ENCODE data around the gene NOLC1.

NOLC1 gene

GRCh38 chr10:102157224-102157623, 5.0 kb downstream of the NOLC1 start:
- no peaks in the 10 kb centered on the region for H3K4me1 ChIP-seq (ENCODE audit: low read length)
- no peak overlapping the region for H3K4me2 ChIP-seq (ENCODE audit: low read depth, low read length)
- peaks cover 27% of the 10 kb centered on the region; the same call in 1 of the 2 replicates for H4K20me1 ChIP-seq (ENCODE audit: insufficient read depth, low read length)
- TF ChIP-seq CTCF (IDR thresholded peaks at IDR 0.05; ENCODE audit: low read length), result no peak
- TF ChIP-seq EZH2 (optimal IDR thresholded peaks at IDR 0.05; ENCODE audit: low read depth, low read length), result no peak
- TF ChIP-seq EZH2phosphoT487 (IDR thresholded peaks at IDR 0.05; ENCODE audit: low read length), result no peak
- H3F3A ChIP-seq (ENCODE audit: insufficient read depth, low read length), result peaks cover 19% of the 10 kb centered on the region
- H3K36me3 ChIP-seq (replicated peaks; ENCODE audit: insufficient read depth, low read length), result peaks cover 44% of the 10 kb centered on the region
- no peak overlapping the region for H3K9ac ChIP-seq (ENCODE audit: low read length)
- H2AFZ ChIP-seq (ENCODE audit: low read length), result no peak overlapping the region
- peaks cover 74% of the 10 kb centered on the region for H3K79me2 ChIP-seq (ENCODE audit: low read length)
- H3K9me3 ChIP-seq (replicated peaks; ENCODE audit: insufficient read depth, low read length), result no peaks in the 10 kb centered on the region
- no peak overlapping the region for H3K27ac ChIP-seq (ENCODE audit: low read length)
- H3K9me2 ChIP-seq (replicated peaks; ENCODE audit: insufficient read depth, low read length), result no peaks in the 10 kb centered on the region
- no peak overlapping the region for H3K4me3 ChIP-seq (ENCODE audit: low read length)
- DNase-seq, result no peak
- H3K27me3 ChIP-seq (replicated peaks; ENCODE audit: insufficient read depth, low read length), result no peaks in the 10 kb centered on the region

GRCh38 chr10:102159051-102159597, 6.9 kb downstream of the NOLC1 start:
- Histone ChIP-seq H3K9me3 (replicated peaks; ENCODE audit: insufficient read depth, low read length) (no peaks in the 10 kb centered on the region), H3K9ac (ENCODE audit: low read length) (no peak overlapping the region), H3K79me2 (ENCODE audit: low read length) (peaks cover 55% of the 10 kb centered on the region), H3K27ac (ENCODE audit: low read length) (no peak overlapping the region), H3F3A (ENCODE audit: insufficient read depth, low read length) (peaks cover 18% of the 10 kb centered on the region), H3K27me3 (replicated peaks; ENCODE audit: insufficient read depth, low read length) (no peaks in the 10 kb centered on the region), H3K4me3 (ENCODE audit: low read length) (no peak overlapping the region), H3K4me1 (ENCODE audit: low read length) (no peaks in the 10 kb centered on the region), H3K9me2 (replicated peaks; ENCODE audit: insufficient read depth, low read length) (no peaks in the 10 kb centered on the region), H3K36me3 (replicated peaks; ENCODE audit: insufficient read depth, low read length) (peaks cover 55% of the 10 kb centered on the region), H4K20me1 (ENCODE audit: insufficient read depth, low read length) (peaks cover 27% of the 10 kb centered on the region; the same call in 1 of the 2 replicates), H2AFZ (ENCODE audit: low read length) (no peak overlapping the region), H3K4me2 (ENCODE audit: low read depth, low read length) (no peak overlapping the region)
- TF ChIP-seq CTCF (IDR thresholded peaks at IDR 0.05; ENCODE audit: low read length), result no peak
- no peak for TF ChIP-seq EZH2 (optimal IDR thresholded peaks at IDR 0.05; ENCODE audit: low read depth, low read length)
- TF ChIP-seq EZH2phosphoT487 (IDR thresholded peaks at IDR 0.05; ENCODE audit: low read length), result no peak
- no peak for DNase-seq

- Histone ChIP-seq H3K9me3 (replicated peaks; ENCODE audit: insufficient read depth, low read length) (no peaks in the 10 kb centered on the region), H3K27ac (ENCODE audit: low read length) (no peak overlapping the region), H3K9me2 (replicated peaks; ENCODE audit: insufficient read depth, low read length) (no peaks in the 10 kb centered on the region), H3K4me1 (ENCODE audit: low read length) (no peaks in the 10 kb centered on the region), H3F3A (ENCODE audit: insufficient read depth, low read length) (peaks cover 18% of the 10 kb centered on the region), H4K20me1 (ENCODE audit: insufficient read depth, low read length) (peaks cover 27% of the 10 kb centered on the region; the same call in 1 of the 2 replicates), H3K79me2 (ENCODE audit: low read length) (peaks cover 48% of the 10 kb centered on the region), H2AFZ (ENCODE audit: low read length) (no peak overlapping the region), H3K27me3 (replicated peaks; ENCODE audit: insufficient read depth, low read length) (no peaks in the 10 kb centered on the region), H3K36me3 (replicated peaks; ENCODE audit: insufficient read depth, low read length) (peaks cover 52% of the 10 kb centered on the region), H3K9ac (ENCODE audit: low read length) (no peak overlapping the region), H3K4me3 (ENCODE audit: low read length) (no peak overlapping the region), H3K4me2 (ENCODE audit: low read depth, low read length) (no peak overlapping the region)
- DNase-seq, result no peak
- no peak for TF ChIP-seq EZH2 (optimal IDR thresholded peaks at IDR 0.05; ENCODE audit: low read depth, low read length)
- no peak for TF ChIP-seq CTCF (IDR thresholded peaks at IDR 0.05; ENCODE audit: low read length)
These were observed 7.6 kb downstream of the NOLC1 start for GRCh38 chr10:102159831-102160230.
